ENCODE measurements around the gene CDC5L.

GRCh38 chr6:44422531-44422930, 35.0 kb downstream of the CDC5L start:
- TF ChIP-seq EZH2 (IDR thresholded peaks at IDR 0.05; ENCODE audit: insufficient read depth, poor library complexity, severe bottlenecking) (no peak), EZH2phosphoT487 (IDR thresholded peaks at IDR 0.05; ENCODE audit: insufficient read depth, low read depth) (no peak)

All from GM23248 (cell line).